ENCODE results near the gene GRIFIN. TPM values are rescaled to one million over a fixed set of nuclear protein-coding genes. Genes with fewer than 3 reads are reported as not detected.

Gene GRIFIN, protein sequence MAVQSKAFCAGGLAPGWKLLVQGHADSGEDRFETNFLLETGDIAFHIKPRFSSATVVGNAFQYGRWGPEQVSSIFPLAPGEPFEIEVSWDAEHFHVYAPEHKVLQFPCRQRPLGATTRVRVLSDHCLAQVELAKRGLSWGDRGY
- not detected in 5 replicates for total RNA-seq (2022; extraction: Qiagen RNA extraction)

DNA sequence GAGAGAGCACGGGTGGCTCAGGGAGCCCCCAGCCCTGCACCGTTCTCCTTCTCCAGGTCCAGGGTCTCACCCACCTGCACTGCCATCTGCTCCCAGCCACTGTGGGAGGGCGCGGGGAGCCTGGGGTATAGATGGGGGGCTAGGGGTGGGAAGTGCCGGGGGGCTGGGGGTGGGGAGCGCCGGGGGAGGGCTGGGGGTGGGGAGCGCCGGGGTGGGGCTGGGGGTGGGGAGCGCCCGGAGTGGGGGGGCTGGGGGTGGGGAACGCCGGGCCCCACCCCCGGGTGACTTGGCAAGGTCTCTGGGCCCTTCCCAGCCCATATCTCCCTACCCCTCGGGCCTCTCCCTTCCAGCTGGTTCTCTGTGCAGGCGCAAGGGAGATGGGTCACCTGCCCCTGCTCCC, at the start of gene GRIFIN:
TSS of gene GRIFIN (minus strand) at position 101 of the 400 bp plus-strand sequence. CDS start at position 86, 15 bp downstream.

DNA sequence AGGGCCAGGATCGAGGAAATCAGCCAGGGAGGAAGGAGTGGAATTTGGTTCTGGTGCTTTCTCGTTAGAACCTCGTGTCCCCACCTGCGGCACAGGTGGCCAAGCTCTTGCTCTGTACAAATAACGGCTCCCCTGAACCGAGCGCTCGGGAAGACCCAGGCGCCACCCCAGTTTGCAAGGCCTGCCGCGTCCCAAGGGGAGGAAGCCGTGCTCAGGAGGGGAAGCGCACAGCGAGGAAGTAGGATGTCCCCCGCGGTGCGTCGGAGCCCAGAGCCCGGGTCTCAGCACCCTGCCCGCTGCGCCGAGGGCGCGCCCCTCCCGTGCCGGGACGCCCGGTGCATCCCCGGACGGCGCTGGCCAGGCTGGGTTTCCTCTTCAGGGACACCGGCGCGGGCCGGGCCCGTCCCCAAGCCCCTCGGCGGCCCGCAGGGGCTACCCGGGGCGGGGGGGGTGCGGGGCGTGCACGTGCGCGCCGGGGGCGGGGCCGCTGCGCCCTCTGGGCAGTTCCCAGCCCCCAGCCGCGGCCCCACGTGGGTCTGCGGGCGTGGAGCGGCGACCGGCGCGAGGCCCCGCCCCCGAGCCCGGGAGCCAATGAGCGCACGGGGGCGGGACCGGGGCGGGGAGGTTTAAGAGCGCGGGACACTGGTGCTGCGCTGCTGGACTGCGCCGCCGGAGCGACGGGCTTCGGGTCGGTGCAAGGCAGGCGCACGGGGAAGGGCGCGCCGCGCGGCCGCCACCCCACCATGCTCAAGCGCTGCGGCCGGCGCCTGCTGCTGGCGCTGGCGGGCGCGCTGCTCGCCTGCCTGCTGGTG, 43.1 kb upstream of the GRIFIN start, which contains the start of gene LFNG:
TSS of gene LFNG (plus strand) at position 656 of the 812 bp plus-strand sequence. CDS start at position 744, 88 bp downstream.

Other genes starting within 250 kb of the GRIFIN start
- 18.8 to 29.1 TPM (median 22.3 TPM) in 5 replicates for gene MAD1L1, start 243.5 kb downstream of the GRIFIN start, total RNA-seq (2022; extraction: Qiagen RNA extraction)
- gene MRM2, start 234.2 kb downstream of the GRIFIN start, total RNA-seq (2022; extraction: Qiagen RNA extraction): 50.9 to 57.2 TPM (median 56.4 TPM) in 5 replicates
- gene NUDT1, start 234.2 kb downstream of the GRIFIN start, total RNA-seq (2022; extraction: Qiagen RNA extraction): 96.3 to 103 TPM (median 99.2 TPM) in 5 replicates
- gene SNX8, start 162.0 kb downstream of the GRIFIN start, total RNA-seq (2022; extraction: Qiagen RNA extraction): 72.1 to 140 TPM (median 129 TPM) in 5 replicates
- gene EIF3B, start 121.6 kb downstream of the GRIFIN start, total RNA-seq (2022; extraction: Qiagen RNA extraction): 237 to 252 TPM (median 244 TPM) in 5 replicates
- 7.0 to 14.4 TPM (median 11.8 TPM) in 5 replicates for gene CHST12, start 72.8 kb downstream of the GRIFIN start, total RNA-seq (2022; extraction: Qiagen RNA extraction)
- 9.4 to 18.4 TPM (median 15.7 TPM) in 5 replicates for gene LFNG, start 43.4 kb upstream of the GRIFIN start, total RNA-seq (2022; extraction: Qiagen RNA extraction)
- gene BRAT1, start 79.1 kb upstream of the GRIFIN start, total RNA-seq (2022; extraction: Qiagen RNA extraction): 18.6 to 33.1 TPM (median 32.1 TPM) in 5 replicates
- gene IQCE, start 82.6 kb upstream of the GRIFIN start, total RNA-seq (2022; extraction: Qiagen RNA extraction): 7.8 to 13.0 TPM (median 12.2 TPM) in 5 replicates
- 31.0 to 59.3 TPM (median 54.6 TPM) in 5 replicates for gene TTYH3, start 155.6 kb upstream of the GRIFIN start, total RNA-seq (2022; extraction: Qiagen RNA extraction)
- 0.02 to 0.12 TPM (median 0.08 TPM) in 5 replicates for gene AMZ1, start 211.8 kb upstream of the GRIFIN start, total RNA-seq (2022; extraction: Qiagen RNA extraction)